Middle frontal gyrus (tissue), 1 donor: ENCODE measurements around the gene PFKL.

Source experiments
- DNase-seq: peaks from one replicate; pipeline ENCODE4 v3.0.0-alpha.2; 2015; ENCODE audit warnings: low spot score; ENCODE audit errors: extremely low spot score

The PFKL gene

DNA sequence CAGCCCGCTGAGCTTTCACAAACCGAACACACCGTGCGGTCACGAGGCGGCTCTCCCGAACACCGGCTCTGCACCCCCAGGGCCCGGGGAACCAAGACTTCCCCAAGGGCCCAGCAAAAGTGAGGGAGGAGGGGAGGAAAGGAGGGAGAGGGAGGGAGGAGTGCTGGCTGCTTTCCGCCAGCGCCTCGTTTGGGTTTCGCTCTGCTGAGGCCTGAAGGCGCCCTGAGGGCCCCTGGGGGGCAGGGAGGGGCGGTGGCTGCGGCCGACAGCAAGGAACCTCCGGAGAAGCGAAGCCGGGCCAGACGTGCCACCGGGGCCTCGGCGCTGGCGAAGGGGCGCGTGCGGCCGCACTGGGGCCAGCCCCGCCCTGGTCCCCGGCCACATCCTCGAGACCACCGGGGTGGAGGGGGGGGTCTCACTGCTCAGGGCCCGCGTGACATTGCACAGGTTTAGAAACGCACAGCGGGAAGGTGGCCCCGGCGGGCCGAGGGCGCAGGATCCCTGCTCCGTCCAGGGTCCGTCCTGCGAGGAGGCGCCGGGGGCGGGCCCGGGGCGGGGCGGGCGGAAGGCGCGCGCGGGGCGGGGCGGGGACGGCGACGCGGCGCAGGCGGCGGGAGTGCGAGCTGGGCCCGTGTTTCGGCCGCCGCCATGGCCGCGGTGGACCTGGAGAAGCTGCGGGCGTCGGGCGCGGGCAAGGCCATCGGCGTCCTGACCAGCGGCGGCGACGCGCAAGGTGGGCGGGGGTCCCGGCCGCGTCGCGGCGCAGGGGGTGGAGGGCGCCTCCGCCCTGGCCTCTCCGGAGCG lies at the start of gene PFKL:
PFKL (plus strand) TSS at position 596 of the 804 bp plus-strand sequence; CDS start at position 649, 53 bp downstream.
- no peak for DNase-seq

DNA sequence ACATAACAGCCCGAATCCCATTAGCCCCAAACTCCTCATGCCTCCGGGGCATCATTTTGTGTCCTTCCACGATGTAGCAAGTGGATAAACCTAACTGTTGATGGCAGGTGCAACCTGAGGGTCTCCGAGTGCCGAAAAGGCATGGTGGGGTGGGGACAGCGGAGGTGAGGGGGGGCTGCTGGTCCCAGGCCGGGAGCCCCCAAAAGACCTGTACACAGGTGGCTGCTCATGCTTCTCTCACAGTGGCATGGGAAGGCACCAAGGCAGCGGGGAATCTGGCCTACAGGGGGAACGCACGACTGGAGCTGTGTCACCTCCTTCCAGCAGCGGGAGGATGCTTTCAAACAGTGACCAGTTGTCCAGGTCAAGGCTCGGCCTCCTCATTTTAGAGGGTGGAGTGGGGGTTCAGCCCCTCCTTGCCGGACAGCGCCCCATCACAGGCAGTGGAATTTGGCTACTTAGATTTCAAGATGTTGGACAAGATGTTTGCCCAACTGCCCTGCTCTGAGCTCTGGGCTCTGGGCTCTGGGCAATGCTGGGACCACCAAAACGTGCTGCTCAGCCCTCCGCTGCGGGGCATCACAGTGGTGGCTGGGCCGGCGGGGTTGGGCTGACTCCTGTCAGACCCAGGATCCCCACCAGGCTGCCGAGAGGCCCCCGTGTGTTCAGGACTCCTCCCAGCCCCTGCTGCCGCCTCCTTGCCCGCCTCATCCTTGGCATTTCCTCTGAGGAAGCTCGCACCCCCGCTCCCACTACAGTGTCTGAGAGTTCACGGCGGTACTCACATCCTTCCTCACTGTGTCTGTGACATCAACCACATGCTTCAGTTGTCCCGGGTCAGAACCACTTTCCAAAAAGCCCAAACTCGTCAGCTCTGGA lies 45.8 kb upstream of the PFKL start:
- no peak for DNase-seq

DNA sequence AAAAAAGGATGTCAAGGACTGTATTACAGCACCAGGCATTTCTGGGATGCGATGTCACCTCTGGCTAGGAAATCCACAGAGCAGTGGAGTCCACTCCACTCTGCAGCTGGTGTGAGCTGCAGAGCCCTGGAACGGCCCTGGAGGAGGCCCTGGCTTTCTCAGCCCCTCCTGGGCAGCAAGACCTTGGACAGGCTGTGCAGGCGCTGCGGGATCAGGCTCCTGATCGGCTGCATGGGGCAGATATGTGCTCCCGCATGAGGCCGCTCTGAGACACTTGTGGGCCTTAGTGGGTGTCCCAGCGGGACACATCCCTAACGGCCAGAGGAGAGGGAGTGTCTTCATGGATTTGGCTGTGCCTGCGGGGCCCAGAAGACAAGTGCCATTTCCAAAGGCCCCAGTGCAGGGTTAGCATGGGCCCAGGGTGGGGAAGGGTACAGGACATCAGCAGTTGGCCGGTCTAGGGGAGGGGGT lies 44.3 kb upstream of the PFKL start:
- DNase-seq: no peak

DNA sequence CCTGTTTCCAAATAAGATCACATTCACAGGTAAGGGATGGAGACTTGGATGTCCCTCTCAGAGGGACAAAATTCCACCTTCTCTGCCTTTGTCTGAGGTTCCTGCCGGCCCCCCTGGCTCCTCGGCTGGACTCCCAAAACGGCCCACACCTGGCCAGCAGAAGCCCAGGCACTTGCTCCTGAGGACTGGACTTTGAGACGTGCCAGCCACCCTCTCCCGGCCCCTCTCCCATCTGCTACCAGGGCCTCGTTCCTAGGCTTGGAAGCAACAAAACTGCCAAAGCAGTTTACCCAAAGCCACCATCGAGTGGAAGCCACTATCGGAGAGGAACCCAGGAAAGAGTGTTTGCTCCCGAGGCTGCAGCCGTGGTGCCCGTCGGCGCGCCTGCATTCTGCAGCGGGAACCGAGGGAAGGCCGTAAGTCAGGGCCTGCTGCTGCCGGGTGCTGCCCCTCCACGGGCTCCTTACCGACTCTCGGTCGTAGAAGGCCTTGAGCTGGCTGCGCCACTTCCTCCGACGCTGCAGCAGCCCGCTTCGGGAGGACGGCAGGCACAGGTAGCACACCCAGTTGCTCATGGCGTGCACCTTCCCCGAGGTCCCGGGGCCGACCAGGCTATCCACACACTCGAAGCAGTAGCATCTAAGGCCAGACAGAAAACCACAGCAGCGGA lies 41.7 kb upstream of the PFKL start:
- no peak for DNase-seq

DNA sequence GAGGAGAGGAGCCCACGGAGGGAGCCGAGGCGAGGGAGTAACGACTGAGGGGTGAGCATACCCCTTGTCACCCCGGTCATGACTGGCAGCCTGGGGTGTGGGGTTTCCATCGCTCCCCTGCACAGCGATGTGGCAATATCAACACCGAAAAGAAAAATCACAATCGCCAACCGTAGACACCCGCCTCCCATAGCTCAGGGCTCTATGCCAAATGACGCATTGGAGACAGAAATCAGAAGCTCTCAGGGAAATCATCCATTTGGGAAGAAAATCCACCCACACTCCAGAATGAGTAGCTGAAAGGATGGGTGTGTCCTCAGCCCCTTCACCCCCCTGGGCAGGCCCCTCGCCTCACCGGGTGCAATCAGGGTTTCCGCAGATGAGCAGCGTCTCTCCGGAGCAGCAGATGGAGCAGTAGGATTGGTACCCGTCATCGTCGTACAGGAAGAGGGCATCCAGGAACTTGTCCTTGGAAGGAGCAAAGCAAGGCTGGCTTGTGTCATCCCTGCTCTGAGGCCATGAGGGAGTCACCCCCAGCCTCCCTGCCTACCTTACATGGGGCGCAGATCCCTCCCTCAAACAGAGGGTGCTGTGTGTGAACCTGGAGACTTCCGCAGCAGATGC lies 40.7 kb upstream of the PFKL start:
- DNase-seq: no peak

DNA sequence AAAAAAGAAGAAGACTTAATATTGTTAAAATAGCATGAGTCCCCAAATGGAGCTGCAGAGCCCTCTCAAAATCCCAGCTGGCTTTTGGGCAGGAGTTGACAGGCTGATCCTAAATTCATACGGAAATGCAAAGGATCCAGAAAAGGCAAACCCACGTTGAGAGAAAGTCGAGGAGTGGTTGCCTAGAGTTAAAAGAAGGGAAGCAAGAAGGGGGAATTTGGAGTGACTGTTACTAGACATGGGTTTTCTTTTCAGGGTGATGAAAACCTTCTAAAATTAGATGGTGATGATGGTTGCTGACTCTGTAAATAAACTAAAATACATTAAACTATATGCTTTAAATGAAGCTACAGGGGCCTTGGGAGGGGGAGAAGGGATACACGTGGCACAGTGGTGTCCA lies 39.8 kb upstream of the PFKL start:
- no peak for DNase-seq

DNA sequence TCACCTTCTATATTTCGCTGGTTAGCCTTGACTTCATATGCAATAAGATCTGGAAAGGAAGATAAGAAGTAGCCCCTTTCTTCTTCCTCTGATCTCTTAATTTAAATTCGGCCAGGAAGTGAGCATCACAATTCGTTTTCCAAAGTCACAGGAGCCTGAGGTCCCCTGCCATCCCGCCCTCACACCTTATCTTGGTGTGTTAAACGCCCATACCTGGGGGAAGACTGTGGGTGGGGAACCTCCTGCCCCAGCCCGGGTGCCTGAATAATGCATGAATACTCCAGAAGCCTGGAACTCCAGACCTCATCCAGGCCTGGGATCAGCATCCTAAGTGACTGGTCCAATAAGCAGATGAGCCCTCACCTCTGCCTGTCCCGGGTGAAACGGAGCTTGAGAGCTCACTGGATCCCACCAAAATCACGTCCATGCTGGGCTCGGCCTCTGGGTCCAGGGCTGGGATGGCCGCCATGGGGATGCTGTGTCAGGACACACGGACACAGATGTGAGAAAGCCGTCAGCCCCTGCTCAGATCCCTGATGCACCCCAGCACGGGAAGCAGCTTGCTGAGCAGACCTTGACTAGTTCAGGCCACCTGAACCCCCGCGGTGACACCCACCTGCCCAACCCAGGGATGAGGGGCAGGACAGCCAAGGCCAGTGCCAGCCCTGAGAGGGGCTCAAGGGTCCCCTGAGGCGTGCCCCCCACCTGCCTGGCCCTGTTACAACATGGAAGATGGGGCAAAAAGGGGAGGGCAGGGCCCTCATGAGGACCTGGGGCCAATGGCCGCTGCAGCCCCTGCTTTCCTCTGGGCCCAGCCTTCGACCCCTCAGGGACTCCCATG lies 38.8 kb upstream of the PFKL start:
- no peak for DNase-seq

DNA sequence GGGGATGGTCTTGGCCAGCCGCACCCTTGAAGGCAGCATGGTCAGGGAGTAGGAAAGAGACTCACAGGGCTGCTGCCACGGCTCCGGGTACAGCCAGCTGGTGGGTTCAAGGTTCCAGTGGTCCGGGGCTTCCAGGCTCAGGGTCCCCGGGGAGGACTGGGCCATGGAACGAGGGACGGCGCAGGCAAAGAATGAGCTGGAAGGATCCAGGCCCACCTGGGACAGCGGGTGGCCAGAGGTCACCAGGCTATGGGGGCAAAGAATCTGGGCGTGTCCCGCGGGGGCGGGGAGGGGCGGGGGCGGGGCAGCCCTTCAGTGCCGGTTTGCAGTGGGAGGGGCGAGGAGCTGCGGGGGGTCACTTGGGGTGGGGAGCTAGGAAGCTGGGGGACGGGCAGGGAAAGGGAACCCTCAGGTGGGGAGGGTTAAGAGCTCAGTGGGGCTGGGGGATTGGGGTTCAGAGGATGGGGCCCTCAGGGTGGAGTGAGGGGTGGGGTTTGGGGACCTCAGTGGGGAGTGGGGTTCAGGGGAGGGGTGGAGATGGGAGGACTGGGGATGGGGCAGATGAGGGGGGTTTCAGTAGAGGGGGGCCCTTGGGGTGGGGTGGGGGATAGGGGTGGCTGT lies 38.1 kb upstream of the PFKL start, which contains the start of gene DNMT3L:
DNMT3L (minus strand) TSS at position 223 of the 621 bp plus-strand sequence. CDS start 638 bp downstream, outside the sequence.
- no peak for DNase-seq

DNA sequence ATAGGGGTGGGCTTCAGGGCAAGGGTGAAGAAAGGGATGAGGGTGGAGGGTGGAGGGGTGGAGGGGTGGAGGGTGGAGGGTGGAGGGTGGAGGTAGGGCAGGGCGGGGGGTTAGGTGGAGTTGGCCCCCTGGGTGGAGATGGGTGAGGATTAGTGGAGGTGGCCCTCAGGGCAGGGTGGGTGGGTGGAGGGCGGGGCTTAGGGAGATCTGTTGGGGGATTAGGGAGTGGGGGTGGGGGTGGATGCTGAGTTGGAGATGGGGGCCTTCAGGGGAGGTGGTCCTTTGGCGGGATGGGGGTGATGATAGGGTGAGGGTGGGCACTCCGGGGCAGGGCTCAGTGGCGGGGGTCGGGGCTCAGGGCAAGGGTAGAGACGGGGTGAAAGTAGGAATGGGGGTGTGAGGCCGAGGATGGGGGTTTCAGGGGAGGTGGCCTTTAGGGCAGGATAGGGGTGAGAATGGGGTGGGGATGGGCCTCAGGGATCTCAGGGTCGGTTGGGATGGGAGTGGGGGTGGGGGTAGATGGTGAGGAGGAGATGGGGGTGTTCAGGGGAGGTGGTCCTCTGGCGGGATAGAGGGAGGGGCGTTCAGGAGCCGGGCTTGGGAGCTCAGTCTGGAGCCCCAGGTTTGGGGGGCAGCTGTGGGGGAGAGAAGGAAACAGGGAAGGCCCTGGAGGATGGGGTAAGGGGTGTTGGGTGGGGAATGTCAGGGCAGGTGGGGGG lies 37.4 kb upstream of the PFKL start:
- DNase-seq: no peak

DNA sequence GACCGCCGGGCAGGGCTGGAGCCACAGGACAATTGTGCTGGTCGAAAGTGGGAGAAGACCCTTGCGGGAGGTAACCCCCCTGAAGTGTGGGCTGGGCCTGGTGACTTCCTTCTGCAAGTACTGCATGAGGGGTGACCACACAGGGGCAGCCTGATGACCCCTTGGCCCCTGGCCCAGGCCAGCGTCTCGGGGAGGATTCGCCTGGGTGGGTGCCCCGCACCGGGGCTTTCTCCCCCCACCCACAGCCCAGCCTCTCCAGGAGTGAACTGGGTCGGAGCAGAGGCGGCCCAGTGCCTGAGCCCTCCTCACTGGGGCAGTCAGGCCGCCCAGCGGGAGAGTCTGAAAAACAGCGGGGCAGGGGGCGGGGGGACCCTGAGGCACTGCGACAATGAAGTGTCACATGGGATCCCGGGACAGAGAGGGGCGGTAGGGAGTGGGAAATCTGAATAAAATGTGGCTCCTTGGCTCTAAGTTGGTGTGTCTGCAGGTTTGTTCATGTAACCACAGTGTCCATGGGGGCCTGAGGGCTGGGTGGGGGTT lies 36.6 kb upstream of the PFKL start:
- no peak for DNase-seq

DNA sequence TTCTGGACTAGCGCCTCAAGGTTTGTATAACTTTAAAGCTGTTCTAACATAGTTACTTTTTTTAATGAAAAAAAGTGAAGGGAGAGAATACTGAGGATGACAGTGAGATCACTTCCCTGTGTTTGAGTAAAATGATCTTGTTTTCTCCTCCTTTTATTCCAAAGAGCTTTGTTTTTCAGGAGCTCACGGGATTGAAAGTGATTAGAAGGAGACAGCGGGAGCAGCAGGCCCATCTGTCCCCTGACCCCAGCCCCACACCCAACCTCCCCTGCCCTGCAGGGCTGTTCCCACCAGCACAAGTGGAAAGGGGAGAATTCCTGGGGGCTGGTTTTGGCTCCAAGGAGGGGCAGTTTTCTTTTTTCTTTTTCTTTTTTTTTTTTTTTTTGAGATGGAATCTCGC lies 36.1 kb upstream of the PFKL start:
- DNase-seq: no peak

DNA sequence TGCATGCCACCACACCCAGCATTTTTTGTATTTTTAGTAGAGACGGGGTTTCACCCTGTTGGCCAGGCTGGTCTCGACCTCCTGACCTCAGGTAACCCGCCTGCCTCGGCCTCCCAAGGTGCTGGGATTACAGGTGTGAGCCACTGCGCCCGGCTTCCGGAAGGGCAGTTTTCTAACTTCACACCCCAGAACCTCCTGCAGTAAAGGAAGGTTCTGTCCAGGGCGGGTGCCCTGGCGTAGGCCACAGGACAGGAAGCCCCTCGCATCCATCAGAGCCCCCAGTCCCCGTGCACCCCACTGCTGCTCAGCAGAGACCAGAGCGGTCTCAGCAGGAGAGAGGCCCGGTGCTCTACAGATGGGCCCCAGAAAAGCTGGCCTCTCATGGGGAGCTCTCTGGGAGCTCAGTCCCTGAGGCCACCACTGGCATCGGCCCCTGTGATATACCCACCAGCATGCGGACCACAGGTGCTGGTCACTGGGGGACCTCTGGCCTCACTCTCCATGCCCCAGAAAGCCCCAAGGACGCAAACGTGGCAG lies 34.1 kb upstream of the PFKL start:
- no peak for DNase-seq

DNA sequence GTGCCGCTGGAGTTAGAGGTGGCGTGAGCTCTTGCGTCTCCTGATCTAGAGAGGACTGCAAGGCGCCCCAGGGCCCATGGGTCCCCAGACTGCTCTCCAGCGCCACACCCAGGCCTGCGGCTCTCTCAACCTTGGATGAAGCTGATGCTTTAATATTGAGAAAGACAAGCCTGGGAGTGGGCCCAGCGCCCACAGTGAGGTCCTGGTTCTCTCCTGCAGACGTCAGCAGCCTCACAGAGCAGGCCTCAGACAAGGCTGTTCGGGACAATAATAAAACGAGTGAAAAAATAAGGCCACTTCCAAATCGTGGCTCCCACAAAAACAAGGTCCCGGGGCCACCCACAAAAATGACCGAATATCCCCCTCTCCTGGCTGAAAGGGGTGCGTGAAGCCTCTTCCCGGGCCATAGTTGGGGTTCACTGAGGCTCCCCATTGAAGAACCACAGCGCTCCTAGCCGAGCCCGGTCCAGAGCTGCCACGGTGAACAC lies 32.2 kb upstream of the PFKL start:
- no peak for DNase-seq

DNA sequence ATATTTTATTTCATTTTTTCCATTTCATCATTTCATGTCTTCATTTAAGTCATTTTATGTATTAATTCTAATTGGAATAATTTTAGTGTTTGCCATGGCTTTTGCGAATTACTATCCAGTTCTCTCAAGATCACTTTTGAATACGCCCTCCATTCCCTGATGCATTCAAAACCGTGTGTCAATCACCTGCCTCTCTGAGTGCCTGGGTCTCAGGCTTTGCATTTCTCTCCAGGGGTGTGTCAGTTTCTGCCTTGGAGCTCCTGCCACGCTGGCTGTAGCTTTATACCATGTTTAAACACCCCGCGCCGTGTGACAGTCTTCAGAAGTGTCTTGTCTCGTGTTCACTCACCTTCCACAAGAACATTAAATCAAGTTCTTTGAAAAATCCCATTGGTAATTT lies 30.8 kb upstream of the PFKL start:
- DNase-seq: no peak

DNA sequence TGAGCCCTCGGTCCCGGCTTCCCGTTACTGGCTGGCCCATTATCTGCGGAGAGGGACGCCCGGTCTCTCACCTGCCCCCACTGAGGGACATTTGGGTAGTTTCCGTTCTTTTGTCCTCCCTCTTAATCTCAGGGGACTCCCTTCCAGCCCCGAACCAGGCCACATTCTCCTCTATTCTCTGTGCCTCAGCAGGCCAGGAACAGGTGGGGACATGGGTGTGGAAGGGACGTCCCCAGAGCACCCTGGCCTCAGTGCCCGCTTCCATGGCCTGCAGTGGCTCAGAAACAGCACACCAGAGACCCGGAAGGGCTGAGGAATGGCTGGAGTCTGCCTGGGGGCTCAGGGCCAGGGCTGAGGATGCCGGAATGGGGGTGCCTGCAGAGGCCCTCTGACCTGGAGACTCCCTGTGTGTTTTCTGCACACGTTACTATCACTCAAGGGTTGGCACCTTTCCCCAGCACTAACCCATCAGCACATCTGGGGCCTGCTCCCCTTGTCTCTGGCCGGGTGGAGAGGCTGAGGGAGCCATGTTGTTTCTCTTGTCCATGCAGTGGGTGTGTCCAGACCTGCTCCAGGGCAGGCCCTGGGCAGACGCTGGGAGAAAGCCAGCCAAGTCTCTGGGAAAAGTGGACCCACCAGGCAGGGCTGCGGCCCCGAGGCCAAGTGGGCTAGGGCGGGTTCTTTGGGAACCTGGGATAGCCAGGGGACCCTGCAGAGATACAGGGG lies 28.1 kb upstream of the PFKL start:
- no peak for DNase-seq

DNA sequence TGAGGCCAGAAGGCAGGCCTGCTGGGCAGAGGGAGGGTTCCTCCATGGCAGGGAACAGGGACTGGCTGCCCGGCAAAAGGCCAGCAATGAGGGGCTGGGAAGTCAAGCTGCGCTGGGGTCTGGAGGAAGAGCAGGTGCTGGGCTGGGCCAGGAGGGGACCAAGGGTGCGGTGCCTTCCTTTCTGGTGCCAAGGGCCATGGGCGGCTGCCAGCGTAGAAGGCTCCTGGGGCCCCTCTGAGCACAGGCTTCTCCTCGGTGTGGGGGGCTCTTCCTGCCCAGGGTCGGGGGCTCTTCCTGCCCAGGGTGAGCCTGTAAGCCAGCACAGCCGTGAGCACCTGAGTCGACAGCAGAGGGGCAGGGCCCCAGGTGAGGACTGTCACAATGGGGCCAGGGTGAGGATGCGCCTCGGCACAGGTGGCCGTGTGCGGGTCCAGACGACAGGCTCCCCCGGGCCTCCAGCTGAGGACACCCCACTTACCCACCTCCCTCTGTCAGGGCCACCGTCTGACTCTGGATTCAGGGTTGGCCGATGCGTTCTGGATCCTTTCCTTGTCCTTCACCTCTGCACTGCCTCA lies 27.5 kb upstream of the PFKL start:
- DNase-seq: no peak

DNA sequence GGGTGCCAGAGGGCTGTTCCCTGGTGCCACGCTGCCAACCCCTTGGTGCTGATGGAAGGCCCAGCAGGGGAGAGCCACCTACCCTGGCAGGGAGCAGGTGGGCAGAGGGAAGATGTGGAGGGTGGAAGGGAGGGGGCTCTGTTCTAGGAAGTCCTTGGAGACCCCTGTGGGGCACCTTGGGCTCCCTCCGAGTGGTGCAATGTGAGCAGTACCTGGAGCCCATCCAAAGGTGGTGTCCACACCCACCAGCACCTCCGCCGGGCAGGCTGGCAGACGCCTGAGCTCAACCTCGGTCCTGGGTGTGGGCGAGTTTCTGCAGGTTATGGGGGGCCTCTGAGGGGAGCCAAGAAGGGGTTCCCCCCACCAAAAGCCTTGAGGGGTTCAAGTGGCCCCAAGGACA lies 26.8 kb upstream of the PFKL start:
- DNase-seq: no peak
